Measurements from ENCODE around the gene NOTCH3.

NOTCH3 gene

GRCh38 chr19:15244106-15244803, 43.5 kb upstream of the NOTCH3 start:
- Histone ChIP-seq H3K27me3 (ENCODE audit: control insufficient read depth, insufficient read depth, low read length) (no peaks in the 10 kb centered on the region), H3K9ac (ENCODE audit: low read length) (no peak overlapping the region), H3K9me3 (ENCODE audit: control insufficient read depth, insufficient read depth, low read depth, low read length) (no peaks in the 10 kb centered on the region), H3K4me1 (ENCODE audit: control insufficient read depth, insufficient read depth, low read length) (no peaks in the 10 kb centered on the region), H3K4me3 (ENCODE audit: low read depth, low read length) (no peak overlapping the region), H3K27ac (ENCODE audit: low read depth, low read length) (no peak overlapping the region), H3K36me3 (ENCODE audit: control insufficient read depth, insufficient read depth, low read length) (peaks cover 94% of the 10 kb centered on the region)

- H3K36me3 ChIP-seq (ENCODE audit: control insufficient read depth, insufficient read depth, low read length): peaks cover 94% of the 10 kb centered on the region
- H3K27ac ChIP-seq (ENCODE audit: low read depth, low read length): no peak overlapping the region
- H3K4me1 ChIP-seq (ENCODE audit: control insufficient read depth, insufficient read depth, low read length): no peaks in the 10 kb centered on the region
- H3K27me3 ChIP-seq (ENCODE audit: control insufficient read depth, insufficient read depth, low read length): no peaks in the 10 kb centered on the region
- H3K9me3 ChIP-seq (ENCODE audit: control insufficient read depth, insufficient read depth, low read depth, low read length): no peaks in the 10 kb centered on the region
- no peak overlapping the region for H3K9ac ChIP-seq (ENCODE audit: low read length)
- no peak overlapping the region for H3K4me3 ChIP-seq (ENCODE audit: low read depth, low read length)
Observed at GRCh38 chr19:15243236-15243957, 42.6 kb upstream of the NOTCH3 start.

GRCh38 chr19:15241259-15241910, 40.6 kb upstream of the NOTCH3 start:
- Histone ChIP-seq H3K9ac (ENCODE audit: low read length) (no peak overlapping the region), H3K4me1 (ENCODE audit: control insufficient read depth, insufficient read depth, low read length) (no peaks in the 10 kb centered on the region), H3K27ac (ENCODE audit: low read depth, low read length) (no peak overlapping the region), H3K9me3 (ENCODE audit: control insufficient read depth, insufficient read depth, low read depth, low read length) (no peaks in the 10 kb centered on the region), H3K36me3 (ENCODE audit: control insufficient read depth, insufficient read depth, low read length) (peaks cover 91% of the 10 kb centered on the region), H3K27me3 (ENCODE audit: control insufficient read depth, insufficient read depth, low read length) (no peaks in the 10 kb centered on the region), H3K4me3 (ENCODE audit: low read depth, low read length) (no peak overlapping the region)

GRCh38 chr19:15240515-15240914, 39.7 kb upstream of the NOTCH3 start:
- Histone ChIP-seq H3K27ac (ENCODE audit: low read depth, low read length) (no peak overlapping the region), H3K36me3 (ENCODE audit: control insufficient read depth, insufficient read depth, low read length) (peaks cover 91% of the 10 kb centered on the region), H3K4me3 (ENCODE audit: low read depth, low read length) (no peak overlapping the region), H3K9ac (ENCODE audit: low read length) (no peak overlapping the region), H3K9me3 (ENCODE audit: control insufficient read depth, insufficient read depth, low read depth, low read length) (no peaks in the 10 kb centered on the region), H3K27me3 (ENCODE audit: control insufficient read depth, insufficient read depth, low read length) (no peaks in the 10 kb centered on the region), H3K4me1 (ENCODE audit: control insufficient read depth, insufficient read depth, low read length) (no peaks in the 10 kb centered on the region)

GRCh38 chr19:15239337-15239949, 38.6 kb upstream of the NOTCH3 start:
- H3K36me3 ChIP-seq (ENCODE audit: control insufficient read depth, insufficient read depth, low read length): peaks cover 85% of the 10 kb centered on the region

GRCh38 chr19:15238639-15239155, 37.9 kb upstream of the NOTCH3 start:
- peaks cover 79% of the 10 kb centered on the region for H3K36me3 ChIP-seq (ENCODE audit: control insufficient read depth, insufficient read depth, low read length)
- no peaks in the 10 kb centered on the region for H3K9me3 ChIP-seq (ENCODE audit: control insufficient read depth, insufficient read depth, low read depth, low read length)
- no peak overlapping the region for H3K9ac ChIP-seq (ENCODE audit: low read length)
- H3K4me3 ChIP-seq (ENCODE audit: low read depth, low read length): no peak overlapping the region
- H3K4me1 ChIP-seq (ENCODE audit: control insufficient read depth, insufficient read depth, low read length): no peaks in the 10 kb centered on the region
- no peak overlapping the region for H3K27ac ChIP-seq (ENCODE audit: low read depth, low read length)
- no peaks in the 10 kb centered on the region for H3K27me3 ChIP-seq (ENCODE audit: control insufficient read depth, insufficient read depth, low read length)

More at GRCh38 chr19:15239337-15239949, 38.6 kb upstream of the NOTCH3 start:
- H3K4me1 ChIP-seq (ENCODE audit: control insufficient read depth, insufficient read depth, low read length): no peaks in the 10 kb centered on the region
- H3K27ac ChIP-seq (ENCODE audit: low read depth, low read length): no peak overlapping the region
- no peaks in the 10 kb centered on the region for H3K9me3 ChIP-seq (ENCODE audit: control insufficient read depth, insufficient read depth, low read depth, low read length)
- no peak overlapping the region for H3K4me3 ChIP-seq (ENCODE audit: low read depth, low read length)
- H3K27me3 ChIP-seq (ENCODE audit: control insufficient read depth, insufficient read depth, low read length): no peaks in the 10 kb centered on the region
- no peak overlapping the region for H3K9ac ChIP-seq (ENCODE audit: low read length)

GRCh38 chr19:15237759-15238638, 37.2 kb upstream of the NOTCH3 start:
- no peak overlapping the region for H3K9ac ChIP-seq (ENCODE audit: low read length)
- no peaks in the 10 kb centered on the region for H3K4me1 ChIP-seq (ENCODE audit: control insufficient read depth, insufficient read depth, low read length)
- H3K36me3 ChIP-seq (ENCODE audit: control insufficient read depth, insufficient read depth, low read length): peaks cover 72% of the 10 kb centered on the region
- no peaks in the 10 kb centered on the region for H3K27me3 ChIP-seq (ENCODE audit: control insufficient read depth, insufficient read depth, low read length)
- H3K9me3 ChIP-seq (ENCODE audit: control insufficient read depth, insufficient read depth, low read depth, low read length): no peaks in the 10 kb centered on the region
- no peak overlapping the region for H3K4me3 ChIP-seq (ENCODE audit: low read depth, low read length)
- no peak overlapping the region for H3K27ac ChIP-seq (ENCODE audit: low read depth, low read length)

GRCh38 chr19:15236886-15237285, 36.1 kb upstream of the NOTCH3 start:
- Histone ChIP-seq H3K36me3 (ENCODE audit: control insufficient read depth, insufficient read depth, low read length) (peaks cover 63% of the 10 kb centered on the region), H3K9me3 (ENCODE audit: control insufficient read depth, insufficient read depth, low read depth, low read length) (no peaks in the 10 kb centered on the region), H3K4me1 (ENCODE audit: control insufficient read depth, insufficient read depth, low read length) (no peaks in the 10 kb centered on the region; the same call in 1 of the 2 replicates), H3K4me3 (ENCODE audit: low read depth, low read length) (no peak overlapping the region), H3K27ac (ENCODE audit: low read depth, low read length) (no peak overlapping the region), H3K9ac (ENCODE audit: low read length) (no peak overlapping the region), H3K27me3 (ENCODE audit: control insufficient read depth, insufficient read depth, low read length) (peaks cover 4% of the 10 kb centered on the region; the same call in 1 of the 2 replicates)

- H3K9ac ChIP-seq (ENCODE audit: low read length): no peak overlapping the region
- H3K9me3 ChIP-seq (ENCODE audit: control insufficient read depth, insufficient read depth, low read depth, low read length): no peaks in the 10 kb centered on the region
- H3K27me3 ChIP-seq (ENCODE audit: control insufficient read depth, insufficient read depth, low read length): peaks cover 8% of the 10 kb centered on the region; the same call in 1 of the 2 replicates
- H3K36me3 ChIP-seq (ENCODE audit: control insufficient read depth, insufficient read depth, low read length): peaks cover 57% of the 10 kb centered on the region
- no peak overlapping the region for H3K4me3 ChIP-seq (ENCODE audit: low read depth, low read length)
- H3K4me1 ChIP-seq (ENCODE audit: control insufficient read depth, insufficient read depth, low read length): peaks cover 2% of the 10 kb centered on the region; the same call in 1 of the 2 replicates
- H3K27ac ChIP-seq (ENCODE audit: low read depth, low read length): no peak overlapping the region
Observed at GRCh38 chr19:15235781-15236180, 35.0 kb upstream of the NOTCH3 start.
